HG02938 (cell line): ENCODE measurements around the gene SPAG16.
"Not testable (repeated sequence)": the region's sequence is repeated elsewhere in the genome, so short reads cannot be mapped to it uniquely, and the experiment has no call there.

Source experiments
- ATAC-seq: cut with Tn5 transposase; IDR thresholded peaks from one replicate; pipeline ENCODE4 v1.9.1; 2021; ENCODE audit warnings: mild to moderate bottlenecking, moderate library complexity; ENCODE audit not compliant: unreplicated experiment

SPAG16 gene

GRCh38 chr2:213407027-213407426 is 122.8 kb downstream of the SPAG16 start:
- not testable (repeated sequence) for ATAC-seq

- ATAC-seq: not testable (repeated sequence)
These were observed 124.3 kb downstream of the SPAG16 start for GRCh38 chr2:213408426-213409070.

- not testable (repeated sequence) for ATAC-seq
These were observed 126.4 kb downstream of the SPAG16 start for GRCh38 chr2:213410687-213411086.

GRCh38 chr2:213411582-213412289 is 127.5 kb downstream of the SPAG16 start:
- ATAC-seq: no peak

- no peak for ATAC-seq
These were observed 130.8 kb downstream of the SPAG16 start for GRCh38 chr2:213415093-213415492.

GRCh38 chr2:213416832-213417231 is 132.6 kb downstream of the SPAG16 start:
- no peak for ATAC-seq

GRCh38 chr2:213419980-213420379 is 135.7 kb downstream of the SPAG16 start:
- ATAC-seq: no peak

- ATAC-seq: no peak
These were observed 136.6 kb downstream of the SPAG16 start for GRCh38 chr2:213420828-213421385.

GRCh38 chr2:213422211-213422610 is 137.9 kb downstream of the SPAG16 start:
- no peak for ATAC-seq

- ATAC-seq: no peak
These were observed 141.4 kb downstream of the SPAG16 start for GRCh38 chr2:213425618-213426017.

- no peak for ATAC-seq
These were observed 145.3 kb downstream of the SPAG16 start for GRCh38 chr2:213429516-213429915.

- no peak for ATAC-seq
These were observed 159.7 kb downstream of the SPAG16 start for GRCh38 chr2:213443921-213444320.

- no peak for ATAC-seq
These were observed 167.4 kb downstream of the SPAG16 start for GRCh38 chr2:213451542-213452239.

- ATAC-seq: no peak
These were observed 171.2 kb downstream of the SPAG16 start for GRCh38 chr2:213455316-213456008.

GRCh38 chr2:213475433-213475832 is 191.2 kb downstream of the SPAG16 start:
- no peak for ATAC-seq

- no peak for ATAC-seq
These were observed 192.4 kb downstream of the SPAG16 start for GRCh38 chr2:213476641-213477040.

GRCh38 chr2:213490087-213490486 is 205.8 kb downstream of the SPAG16 start:
- ATAC-seq: no peak

GRCh38 chr2:213491376-213491775 is 207.1 kb downstream of the SPAG16 start:
- no peak for ATAC-seq

- no peak for ATAC-seq
These were observed 212.0 kb downstream of the SPAG16 start for GRCh38 chr2:213496226-213496625.

GRCh38 chr2:213500881-213501280 is 216.6 kb downstream of the SPAG16 start:
- ATAC-seq: no peak

GRCh38 chr2:213524164-213524563 is 239.9 kb downstream of the SPAG16 start:
- no peak for ATAC-seq
